Keratinocyte (primary cell): Measurements from ENCODE around the gene AHNAK.

ENCODE experiments used
- EZH2 ChIP-seq: IDR thresholded peaks from one replicate; pipeline ENCODE4 v1.6.1; 2012; ENCODE audit warnings: inconsistent platforms, mild to moderate bottlenecking, low read length, moderate library complexity
- TF ChIP-seq, protein P1 (sequence below), 3 experiments: IDR thresholded peaks in 1 of 3; conservative IDR thresholded peaks in 1 of 3; optimal IDR thresholded peaks in 1 of 3; 2 replicates in 2 of 3; 3 replicates in 1 of 3; pipeline versions ENCODE3 to v1.5.1; 2011; ENCODE audit warnings: low read length in 3 of 3, mild to moderate bottlenecking in 3 of 3, moderate library complexity in 2 of 3, control low read depth in 1 of 3, inconsistent platforms in 1 of 3; ENCODE audit not compliant: insufficient read depth in 2 of 3; ENCODE audit errors: extremely low read depth in 1 of 3

DNA sequence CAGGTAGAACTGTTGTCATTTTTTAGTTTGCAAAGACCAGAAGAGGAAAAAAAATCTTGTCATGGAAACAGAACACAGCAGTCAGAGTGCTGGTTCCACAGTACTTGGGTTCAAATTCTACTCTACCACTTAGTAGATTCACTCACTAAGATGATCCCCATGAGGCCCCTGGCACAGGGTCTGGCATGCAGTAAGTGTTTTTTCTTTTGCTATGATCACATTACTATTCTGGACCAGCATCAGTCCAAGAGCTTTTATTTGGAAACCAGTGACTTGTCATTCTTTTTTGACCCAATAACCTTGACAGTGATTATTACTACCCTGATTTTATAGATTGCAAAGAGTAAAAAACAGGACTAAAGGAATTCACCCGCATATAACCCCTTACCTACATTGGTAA is 23.0 kb upstream of the AHNAK start:
- TF ChIP-seq, protein P1, sequence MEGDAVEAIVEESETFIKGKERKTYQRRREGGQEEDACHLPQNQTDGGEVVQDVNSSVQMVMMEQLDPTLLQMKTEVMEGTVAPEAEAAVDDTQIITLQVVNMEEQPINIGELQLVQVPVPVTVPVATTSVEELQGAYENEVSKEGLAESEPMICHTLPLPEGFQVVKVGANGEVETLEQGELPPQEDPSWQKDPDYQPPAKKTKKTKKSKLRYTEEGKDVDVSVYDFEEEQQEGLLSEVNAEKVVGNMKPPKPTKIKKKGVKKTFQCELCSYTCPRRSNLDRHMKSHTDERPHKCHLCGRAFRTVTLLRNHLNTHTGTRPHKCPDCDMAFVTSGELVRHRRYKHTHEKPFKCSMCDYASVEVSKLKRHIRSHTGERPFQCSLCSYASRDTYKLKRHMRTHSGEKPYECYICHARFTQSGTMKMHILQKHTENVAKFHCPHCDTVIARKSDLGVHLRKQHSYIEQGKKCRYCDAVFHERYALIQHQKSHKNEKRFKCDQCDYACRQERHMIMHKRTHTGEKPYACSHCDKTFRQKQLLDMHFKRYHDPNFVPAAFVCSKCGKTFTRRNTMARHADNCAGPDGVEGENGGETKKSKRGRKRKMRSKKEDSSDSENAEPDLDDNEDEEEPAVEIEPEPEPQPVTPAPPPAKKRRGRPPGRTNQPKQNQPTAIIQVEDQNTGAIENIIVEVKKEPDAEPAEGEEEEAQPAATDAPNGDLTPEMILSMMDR (optimal IDR thresholded peaks at IDR 0.05 in 1 of 3, IDR thresholded peaks at IDR 0.05 in 1 of 3, conservative IDR thresholded peaks at IDR 0.05 in 1 of 3; ENCODE audit: extremely low read depth in 1 of 3, insufficient read depth in 2 of 3, low read length in 3 of 3) = no peak
- TF ChIP-seq EZH2 = no peak
